ENCODE measurements around the gene TBCK. TPM values are rescaled to one million over a fixed set of nuclear protein-coding genes. Genes with fewer than 3 reads are reported as not detected.

The TBCK gene
- total RNA-seq, 2 experiments from 2014 or later, result 23.5 to 29.0 TPM

- DNase-seq (no peak), ATAC-seq (ENCODE audit: poor library complexity) (no peak)
- intact Hi-C loops (cut with DNase I, micrococcal nuclease), result no loop called here
- peaks cover 78% of the 10 kb centered on the region for H3K36me3 Mint-ChIP-seq (ENCODE audit: low read depth)
- no peaks in the 10 kb centered on the region for H3K9me3 ChIP-seq (ENCODE audit: control insufficient read depth in 1 of 2, insufficient read depth in 1 of 2, low read length in 2 of 2)
- H3K4me1 Mint-ChIP-seq (ENCODE audit: low read depth), result peaks cover 26% of the 10 kb centered on the region
- POLR2A ChIA-PET, result no interaction called here
- no peak overlapping the region for H3K27ac Mint-ChIP-seq
- TF ChIP-seq, protein P1, sequence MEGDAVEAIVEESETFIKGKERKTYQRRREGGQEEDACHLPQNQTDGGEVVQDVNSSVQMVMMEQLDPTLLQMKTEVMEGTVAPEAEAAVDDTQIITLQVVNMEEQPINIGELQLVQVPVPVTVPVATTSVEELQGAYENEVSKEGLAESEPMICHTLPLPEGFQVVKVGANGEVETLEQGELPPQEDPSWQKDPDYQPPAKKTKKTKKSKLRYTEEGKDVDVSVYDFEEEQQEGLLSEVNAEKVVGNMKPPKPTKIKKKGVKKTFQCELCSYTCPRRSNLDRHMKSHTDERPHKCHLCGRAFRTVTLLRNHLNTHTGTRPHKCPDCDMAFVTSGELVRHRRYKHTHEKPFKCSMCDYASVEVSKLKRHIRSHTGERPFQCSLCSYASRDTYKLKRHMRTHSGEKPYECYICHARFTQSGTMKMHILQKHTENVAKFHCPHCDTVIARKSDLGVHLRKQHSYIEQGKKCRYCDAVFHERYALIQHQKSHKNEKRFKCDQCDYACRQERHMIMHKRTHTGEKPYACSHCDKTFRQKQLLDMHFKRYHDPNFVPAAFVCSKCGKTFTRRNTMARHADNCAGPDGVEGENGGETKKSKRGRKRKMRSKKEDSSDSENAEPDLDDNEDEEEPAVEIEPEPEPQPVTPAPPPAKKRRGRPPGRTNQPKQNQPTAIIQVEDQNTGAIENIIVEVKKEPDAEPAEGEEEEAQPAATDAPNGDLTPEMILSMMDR (IDR thresholded peaks at IDR 0.05), result no peak
- no peak overlapping the region for H3K27ac ChIP-seq (ENCODE audit: low read depth in 1 of 2, low read length in 2 of 2)
- H3K27me3 ChIP-seq (ENCODE audit: control insufficient read depth in 1 of 2, insufficient read depth in 2 of 2, low read length in 2 of 2), result no peaks in the 10 kb centered on the region
- CTCF ChIA-PET, result no interaction called here
- no peak overlapping the region for H3K4me3 Mint-ChIP-seq
- peaks cover 39% of the 10 kb centered on the region for H3K36me3 ChIP-seq (ENCODE audit: insufficient read depth, low read length)
- H3K27me3 Mint-ChIP-seq, result no peaks in the 10 kb centered on the region
- no peaks in the 10 kb centered on the region for H3K4me1 ChIP-seq (ENCODE audit: insufficient read depth, low read length)
- no peak overlapping the region for H3K4me3 ChIP-seq (ENCODE audit: low read length)
- H3K9me3 Mint-ChIP-seq, result no peaks in the 10 kb centered on the region
These were observed 18.6 kb downstream of the TBCK start for GRCh38 chr4:106297245-106298035.

DNA sequence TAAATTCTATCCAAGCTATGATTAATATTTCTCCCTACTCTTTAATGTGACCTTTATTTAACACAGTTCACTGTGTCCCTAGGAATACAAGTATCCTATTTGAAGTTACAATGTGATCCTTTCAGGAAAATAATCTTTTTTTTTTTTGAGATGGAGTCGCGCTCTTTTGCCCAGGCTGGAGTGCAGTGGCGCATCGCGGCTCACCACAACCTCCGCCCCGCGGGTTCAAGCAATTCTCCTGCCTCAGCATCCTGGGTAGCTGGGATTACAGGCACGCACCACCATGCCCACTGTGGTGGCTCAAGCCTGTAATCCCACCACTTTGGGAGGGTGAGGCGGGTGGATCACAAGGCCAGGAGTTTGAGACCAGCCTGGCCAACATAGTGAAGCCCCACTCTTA, 21.9 kb downstream of the TBCK start:
- no peak overlapping the region for H3K4me3 ChIP-seq (ENCODE audit: low read length)
- peaks cover 77% of the 10 kb centered on the region for H3K36me3 Mint-ChIP-seq (ENCODE audit: low read depth)
- intact Hi-C loops (cut with DNase I, micrococcal nuclease), result no loop called here
- H3K9me3 Mint-ChIP-seq, result no peaks in the 10 kb centered on the region
- ATAC-seq (ENCODE audit: poor library complexity), result no peak
- no peaks in the 10 kb centered on the region for H3K4me1 ChIP-seq (ENCODE audit: insufficient read depth, low read length)
- H3K9me3 ChIP-seq (ENCODE audit: control insufficient read depth in 1 of 2, insufficient read depth in 1 of 2, low read length in 2 of 2), result no peaks in the 10 kb centered on the region
- no peak overlapping the region for H3K4me3 Mint-ChIP-seq
- ChIA-PET POLR2A (interaction anchor here (1.5 kb wide), 1 partner anchor 22 kb away, joined by 4 read pairs; the partner anchor contains the start of gene TBCK), CTCF (no interaction called here)
- no peak overlapping the region for H3K27ac ChIP-seq (ENCODE audit: low read depth in 1 of 2, low read length in 2 of 2)
- H3K27ac Mint-ChIP-seq, result no peak overlapping the region
- TF ChIP-seq, protein P1 (IDR thresholded peaks at IDR 0.05), result no peak
- DNase-seq, result no peak
- H3K27me3 ChIP-seq (ENCODE audit: control insufficient read depth in 1 of 2, insufficient read depth in 2 of 2, low read length in 2 of 2), result no peaks in the 10 kb centered on the region
- H3K4me1 Mint-ChIP-seq (ENCODE audit: low read depth), result peaks cover 9% of the 10 kb centered on the region
- no peaks in the 10 kb centered on the region for H3K27me3 Mint-ChIP-seq
- peaks cover 43% of the 10 kb centered on the region for H3K36me3 ChIP-seq (ENCODE audit: insufficient read depth, low read length)

DNA sequence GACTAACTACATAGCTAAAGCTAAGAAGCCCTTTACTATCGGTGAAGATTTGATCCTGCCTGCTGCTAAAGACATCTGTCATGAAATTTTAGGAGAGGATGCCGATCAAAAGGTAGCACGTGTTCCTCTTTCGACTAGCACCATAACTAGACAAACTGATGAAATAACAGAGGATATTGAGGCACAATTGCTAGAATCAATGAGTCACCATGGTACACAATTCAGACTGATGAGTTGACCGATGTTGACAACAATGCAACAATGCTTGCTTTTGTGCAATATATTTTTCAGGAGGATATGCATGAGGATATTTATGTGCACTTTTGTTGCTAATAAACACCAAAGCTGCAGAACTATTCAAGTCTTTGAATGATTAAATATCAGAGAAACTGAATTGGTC, 24.3 kb downstream of the TBCK start:
- H3K27ac Mint-ChIP-seq, result no peak overlapping the region
- Histone ChIP-seq H3K36me3 (ENCODE audit: insufficient read depth, low read length) (peaks cover 52% of the 10 kb centered on the region), H3K9me3 (ENCODE audit: control insufficient read depth in 1 of 2, insufficient read depth in 1 of 2, low read length in 2 of 2) (no peaks in the 10 kb centered on the region), H3K27me3 (ENCODE audit: control insufficient read depth in 1 of 2, insufficient read depth in 2 of 2, low read length in 2 of 2) (no peaks in the 10 kb centered on the region), H3K4me3 (ENCODE audit: low read length) (no peak overlapping the region), H3K27ac (ENCODE audit: low read depth in 1 of 2, low read length in 2 of 2) (no peak overlapping the region), H3K4me1 (ENCODE audit: insufficient read depth, low read length) (no peaks in the 10 kb centered on the region)
- TF ChIP-seq, protein P1 (IDR thresholded peaks at IDR 0.05), result no peak
- intact Hi-C loops (cut with DNase I, micrococcal nuclease), result no loop called here
- POLR2A ChIA-PET, result no interaction called here
- no peak overlapping the region for H3K4me3 Mint-ChIP-seq
- DNase-seq, result no peak
- no peaks in the 10 kb centered on the region for H3K9me3 Mint-ChIP-seq
- no peak for ATAC-seq (ENCODE audit: poor library complexity)
- no peaks in the 10 kb centered on the region for H3K4me1 Mint-ChIP-seq (ENCODE audit: low read depth)
- CTCF ChIA-PET, result interaction anchor here (1.3 kb wide), 1 partner anchor 10 kb away, joined by 3 read pairs; no protein-coding TSS in a partner anchor
- H3K36me3 Mint-ChIP-seq (ENCODE audit: low read depth), result peaks cover 80% of the 10 kb centered on the region
- no peaks in the 10 kb centered on the region for H3K27me3 Mint-ChIP-seq

All from CD4-positive, alpha-beta T cell (primary cell).